Measurements from ENCODE around the gene SLC9A1. TPM values are rescaled to one million over a fixed set of nuclear protein-coding genes. Genes with fewer than 3 reads are reported as not detected.

Gene SLC9A1
- 18.0 and 35.2 TPM in 2 replicates for total RNA-seq

GRCh38 chr1:27154991-27155781 lies at the start of gene SLC9A1:
Gene SLC9A1 (minus strand): TSS chr1:27155125. CDS start chr1:27154334, 791 bp downstream.

Other genes starting within 250 kb of the SLC9A1 start
- gene NR0B2, start 241.2 kb downstream of the SLC9A1 start, total RNA-seq, result not detected in 2 replicates
- 91.7 and 98.7 TPM in 2 replicates for gene NUDC, start 233.4 kb downstream of the SLC9A1 start, total RNA-seq
- gene KDF1, start 194.7 kb downstream of the SLC9A1 start, total RNA-seq, result 27.2 and 28.5 TPM in 2 replicates
- 35.4 and 58.9 TPM in 2 replicates for gene TRNP1, start 161.4 kb downstream of the SLC9A1 start, total RNA-seq
- 69.3 and 80.0 TPM in 2 replicates for gene TENT5B, start 142.3 kb downstream of the SLC9A1 start, total RNA-seq
- gene WDTC1, start 79.5 kb upstream of the SLC9A1 start, total RNA-seq, result 20.4 and 26.0 TPM in 2 replicates
- gene TMEM222, start 167.0 kb upstream of the SLC9A1 start, total RNA-seq, result 9.2 and 22.5 TPM in 2 replicates
- gene SYTL1, start 186.9 kb upstream of the SLC9A1 start, total RNA-seq, result 72.4 and 96.0 TPM in 2 replicates
- gene MAP3K6, start 211.8 kb upstream of the SLC9A1 start, total RNA-seq, result 29.2 and 45.2 TPM in 2 replicates
- 2.2 TPM in 1 of 2 replicates, not detected in the other for gene FCN3, start 219.7 kb upstream of the SLC9A1 start, total RNA-seq
- 6.3 and 7.2 TPM in 2 replicates for gene CD164L2, start 228.2 kb upstream of the SLC9A1 start, total RNA-seq
- gene GPR3, start 237.5 kb upstream of the SLC9A1 start, total RNA-seq, result 0.14 and 2.0 TPM in 2 replicates

Data from airway epithelial cell (primary cell).